Measurements from ENCODE around the gene PGS1.

The PGS1 gene

DNA sequence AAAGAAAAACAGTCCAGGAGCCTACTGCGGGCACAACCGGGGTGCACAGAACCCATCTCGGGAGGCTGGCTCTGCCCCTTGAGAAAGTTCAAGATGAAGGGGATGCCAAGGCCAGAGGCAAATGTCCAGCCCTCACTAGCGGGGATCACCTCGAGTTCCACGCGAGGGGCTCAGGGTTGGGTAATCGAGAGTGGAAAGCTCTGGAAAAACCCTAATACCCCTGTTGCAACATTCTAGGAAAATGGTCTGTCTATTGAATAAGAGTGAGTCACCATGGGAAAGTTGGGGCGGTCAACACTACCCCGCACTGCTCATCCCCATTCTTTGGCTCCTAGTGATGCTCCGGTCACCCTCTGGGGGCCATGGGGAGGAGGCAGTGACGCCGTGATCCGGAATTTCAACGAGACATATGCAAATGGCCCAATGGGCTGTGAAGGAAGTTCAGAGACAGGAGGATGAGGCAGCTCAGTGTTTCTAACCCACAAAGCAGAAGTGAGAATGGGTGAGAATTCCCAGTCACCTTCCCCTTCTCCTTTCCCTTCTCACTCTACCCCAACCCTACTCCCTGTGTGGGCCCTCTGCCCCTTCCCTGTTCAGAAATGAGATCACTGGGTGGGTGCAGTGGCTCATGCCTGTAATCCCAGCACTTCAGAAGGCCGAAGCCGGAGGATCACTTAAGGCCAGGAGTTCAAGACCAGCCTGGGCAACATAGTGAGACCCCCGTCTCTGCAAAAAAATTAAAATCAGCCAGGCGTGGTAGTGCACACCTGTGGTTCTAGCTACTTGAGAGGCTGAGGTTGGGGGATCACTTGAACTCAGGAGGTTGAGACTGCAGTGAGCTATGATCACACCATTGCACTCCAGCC is 41.0 kb upstream of the PGS1 start:
- CTCF ChIA-PET = interaction anchor here (1.1 to 9.7 kb wide), 4 partner anchors 10 to 88 kb away, joined by 3 to 64 read pairs (median 8); partner anchors contain the start of gene SOCS3
- TF ChIP-seq, protein P1, sequence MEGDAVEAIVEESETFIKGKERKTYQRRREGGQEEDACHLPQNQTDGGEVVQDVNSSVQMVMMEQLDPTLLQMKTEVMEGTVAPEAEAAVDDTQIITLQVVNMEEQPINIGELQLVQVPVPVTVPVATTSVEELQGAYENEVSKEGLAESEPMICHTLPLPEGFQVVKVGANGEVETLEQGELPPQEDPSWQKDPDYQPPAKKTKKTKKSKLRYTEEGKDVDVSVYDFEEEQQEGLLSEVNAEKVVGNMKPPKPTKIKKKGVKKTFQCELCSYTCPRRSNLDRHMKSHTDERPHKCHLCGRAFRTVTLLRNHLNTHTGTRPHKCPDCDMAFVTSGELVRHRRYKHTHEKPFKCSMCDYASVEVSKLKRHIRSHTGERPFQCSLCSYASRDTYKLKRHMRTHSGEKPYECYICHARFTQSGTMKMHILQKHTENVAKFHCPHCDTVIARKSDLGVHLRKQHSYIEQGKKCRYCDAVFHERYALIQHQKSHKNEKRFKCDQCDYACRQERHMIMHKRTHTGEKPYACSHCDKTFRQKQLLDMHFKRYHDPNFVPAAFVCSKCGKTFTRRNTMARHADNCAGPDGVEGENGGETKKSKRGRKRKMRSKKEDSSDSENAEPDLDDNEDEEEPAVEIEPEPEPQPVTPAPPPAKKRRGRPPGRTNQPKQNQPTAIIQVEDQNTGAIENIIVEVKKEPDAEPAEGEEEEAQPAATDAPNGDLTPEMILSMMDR (IDR thresholded peaks at IDR 0.05; ENCODE audit: control extremely low read depth, extremely low read depth, low read depth, missing control alignments) = no peak
- POLR2A ChIA-PET = interaction anchor here (0.6 to 1.6 kb wide), 2 partner anchors 11 to 22 kb away, joined by 3 to 5 read pairs; partner anchors contain the start of gene SOCS3
- DNase-seq (ENCODE audit: extremely low spot score) = peak; percentile 78

DNA sequence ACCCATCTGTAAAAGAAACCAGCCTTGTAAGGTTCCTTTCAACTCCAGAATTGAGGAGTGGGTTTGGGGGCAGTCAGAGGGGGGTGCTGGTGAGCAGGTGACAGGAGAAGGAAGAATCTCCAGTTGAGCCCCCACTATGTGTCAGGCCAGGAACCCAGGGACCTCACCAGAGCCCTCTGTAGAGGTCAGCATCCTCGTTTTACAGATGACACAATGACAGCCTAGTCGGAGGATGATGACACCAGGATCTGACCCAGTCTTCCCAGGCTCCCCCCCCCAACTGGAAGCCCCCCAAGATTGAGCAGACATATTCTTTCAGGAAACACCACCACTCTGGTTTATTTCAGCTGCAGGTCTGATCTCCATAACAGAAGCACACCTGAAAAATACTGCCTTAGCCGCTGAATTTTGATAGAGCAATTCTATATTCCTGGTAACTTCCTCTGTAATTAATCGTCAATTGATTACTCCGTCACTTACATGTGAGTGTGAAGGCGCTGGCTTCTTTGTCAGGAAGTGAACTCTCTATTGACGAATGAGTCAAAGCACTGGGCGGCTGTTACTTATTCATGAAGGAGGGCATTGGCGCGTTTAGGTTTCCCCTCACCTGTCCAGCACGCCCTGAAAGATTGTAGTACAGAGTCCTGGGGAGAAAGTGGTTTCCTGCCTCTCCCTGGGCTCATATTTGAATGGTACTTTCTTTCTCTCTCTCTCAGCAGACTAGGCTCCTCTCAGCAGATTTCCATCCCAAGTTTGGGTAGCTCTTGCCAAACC is 39.8 kb upstream of the PGS1 start:
- POLR2A ChIA-PET = interaction anchor here (1.6 kb wide), 1 partner anchor 21 kb away, joined by 5 read pairs; the partner anchor contains the start of gene SOCS3

DNA sequence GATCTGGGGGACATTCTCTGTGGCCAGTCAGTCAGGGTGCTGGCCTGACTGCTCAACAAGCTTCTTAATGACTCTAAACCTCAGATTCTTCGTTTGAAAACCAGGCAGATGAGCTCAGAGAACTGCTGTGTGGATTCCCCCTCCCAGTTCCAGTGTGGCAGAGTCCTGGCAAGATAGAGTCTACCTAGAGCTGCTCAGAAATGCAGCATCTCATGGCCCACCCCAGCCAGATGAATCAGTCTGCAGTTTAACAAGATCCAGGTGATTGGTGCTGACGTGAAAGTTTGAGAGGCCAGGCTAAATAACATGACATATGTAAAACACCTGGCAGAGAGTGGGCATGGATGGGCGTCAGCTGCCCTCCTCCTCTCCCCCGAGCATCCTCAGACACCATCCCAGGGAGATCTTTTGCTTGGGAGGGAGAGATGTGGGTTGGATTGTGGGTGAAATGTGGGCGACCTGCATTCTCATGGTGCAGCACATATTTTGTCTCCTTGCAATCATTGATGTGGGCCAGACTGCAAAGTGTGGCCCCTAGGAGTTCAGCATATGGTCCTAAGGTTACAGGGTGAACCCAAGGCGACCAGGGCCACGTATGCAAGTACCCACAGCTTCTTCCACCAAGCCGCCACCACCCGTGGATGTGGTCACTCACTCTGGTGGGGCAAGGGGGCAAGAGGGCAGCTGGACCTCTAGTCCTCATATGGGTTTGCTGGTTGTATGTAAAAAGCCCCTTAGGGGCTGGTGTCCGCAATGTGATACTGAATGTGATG is 38.1 kb upstream of the PGS1 start:
- POLR2A ChIA-PET = no interaction called here
- DNase-seq (ENCODE audit: extremely low spot score) = no peak
- CTCF ChIA-PET = interaction anchor here (0.8 to 9.7 kb wide), 8 partner anchors 8 to 255 kb away, joined by 3 to 64 read pairs (median 3); partner anchors contain the start of gene SOCS3
- TF ChIP-seq, protein P1 (IDR thresholded peaks at IDR 0.05; ENCODE audit: control extremely low read depth, extremely low read depth, low read depth, missing control alignments) = no peak

More for the DNA sequence above, 39.8 kb upstream of the PGS1 start:
- TF ChIP-seq, protein P1 (IDR thresholded peaks at IDR 0.05; ENCODE audit: control extremely low read depth, extremely low read depth, low read depth, missing control alignments) = no peak
- DNase-seq (ENCODE audit: extremely low spot score) = peak; percentile 58
- CTCF ChIA-PET = interaction anchor here (1.2 to 9.7 kb wide), 5 partner anchors 10 to 254 kb away, joined by 3 to 64 read pairs (median 3); partner anchors contain the start of gene SOCS3

DNA sequence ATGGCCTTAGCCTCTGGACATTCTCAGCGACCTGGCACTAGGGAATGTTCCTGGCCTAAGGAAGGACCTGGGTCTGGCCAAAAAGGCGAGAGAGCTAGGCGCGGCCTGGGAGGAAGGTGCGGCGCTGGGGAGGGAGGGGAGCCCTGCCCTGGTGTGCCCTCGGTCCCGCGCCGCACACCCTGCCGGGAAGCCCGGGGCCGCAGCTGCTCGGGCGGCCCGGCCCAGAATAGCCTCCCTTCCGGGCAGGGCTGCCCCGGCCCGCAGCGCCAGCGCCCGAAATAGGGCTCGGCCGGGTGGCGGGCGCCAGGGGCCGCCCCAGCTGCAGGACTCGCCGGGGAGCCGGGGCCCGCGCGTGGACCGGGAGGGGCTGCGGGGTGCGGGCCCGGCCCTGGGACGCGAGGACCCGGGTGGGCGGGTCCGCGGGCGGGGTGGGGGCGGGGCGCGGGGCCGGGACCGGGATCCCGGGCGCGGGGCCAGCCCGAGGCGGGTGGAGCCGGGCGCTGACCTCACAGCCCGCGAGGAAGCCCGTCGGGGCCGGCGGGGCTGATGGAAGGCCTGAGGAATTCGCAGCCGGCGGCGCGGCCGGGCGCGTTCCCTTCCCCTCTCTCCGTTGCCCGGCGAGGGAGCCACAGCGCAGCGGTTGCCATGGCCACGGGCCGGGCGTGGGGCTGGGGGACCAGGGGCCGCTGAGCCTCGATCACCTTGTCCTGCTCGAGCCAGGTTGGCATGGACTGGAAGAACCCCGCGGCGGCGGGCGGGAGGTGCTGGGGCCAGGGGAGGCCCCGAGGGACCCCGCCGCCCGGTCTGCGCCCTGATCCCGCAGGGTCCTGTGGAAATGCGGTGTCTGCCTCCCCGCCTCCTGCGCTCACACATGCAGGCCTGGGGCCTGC is 36.6 kb upstream of the PGS1 start:
- DNase-seq (ENCODE audit: extremely low spot score) = peak; percentile 50
- ChIA-PET CTCF (interaction anchor here (1.1 to 9.7 kb wide), 4 partner anchors 9 to 80 kb away, joined by 3 to 64 read pairs (median 3); partner anchors contain the start of gene SOCS3), POLR2A (no interaction called here)
- TF ChIP-seq, protein P1 (IDR thresholded peaks at IDR 0.05; ENCODE audit: control extremely low read depth, extremely low read depth, low read depth, missing control alignments) = no peak

DNA sequence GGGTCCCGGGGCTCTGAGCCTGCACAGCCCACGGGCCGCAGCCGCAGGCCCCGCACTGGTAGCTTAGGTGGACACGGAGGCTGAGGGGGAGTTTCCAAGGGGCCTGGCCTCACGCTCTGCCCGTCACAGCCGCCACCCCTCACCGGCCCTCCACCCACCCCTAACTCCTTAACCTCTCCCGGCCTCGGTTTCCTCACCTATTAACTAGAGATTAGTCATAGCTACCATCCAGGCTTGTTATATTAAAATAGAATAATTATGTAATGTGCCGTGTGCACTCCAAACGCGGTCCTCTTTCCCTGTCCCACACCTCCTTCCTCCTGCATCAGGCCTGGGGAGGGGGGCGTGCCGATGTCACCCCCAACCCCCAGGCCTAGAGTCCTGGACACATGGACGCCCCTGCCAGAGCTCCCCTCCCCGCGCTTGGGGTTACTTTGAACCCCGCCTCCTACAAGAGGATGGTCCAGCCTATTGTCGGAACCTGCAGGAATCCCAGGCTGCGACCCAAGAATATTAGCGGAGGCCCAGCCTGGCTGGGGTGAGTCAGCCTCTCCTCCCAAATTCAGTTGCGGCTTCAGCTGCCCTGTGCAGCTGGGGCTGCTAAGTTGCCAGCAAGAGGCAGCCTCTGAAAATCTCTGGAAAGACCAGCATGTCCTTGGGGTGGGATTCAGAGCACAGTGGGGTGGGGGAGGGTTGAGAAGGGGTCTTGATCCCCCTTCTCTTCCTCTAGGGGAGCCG is 35.8 kb upstream of the PGS1 start:
- DNase-seq (ENCODE audit: extremely low spot score) = no peak
- TF ChIP-seq, protein P1 (IDR thresholded peaks at IDR 0.05; ENCODE audit: control extremely low read depth, extremely low read depth, low read depth, missing control alignments) = no peak
- ChIA-PET POLR2A (no interaction called here), CTCF (interaction anchor here (1.1 to 9.7 kb wide), 2 partner anchors 18 to 33 kb away, joined by 3 to 64 read pairs; partner anchors contain the start of gene SOCS3)
